Psoas muscle (tissue), 8 donors: ENCODE measurements around the gene PCDH18. TPM values are rescaled to one million over a fixed set of nuclear protein-coding genes. Genes with fewer than 3 reads are reported as not detected.

Experiments
- ATAC-seq, 4 donors: fragments of 200-7000 bp; cut with Tn5 transposase; one replicate each; pipeline ENCODE4 v1.9.1; 2020; ENCODE audit warnings: moderate library complexity in 3 of 4, mild to moderate bottlenecking in 2 of 4
- DNase-seq, 2 donors: peaks; one replicate each; pipeline ENCODE4 v3.0.0-alpha.2; 2020
- H3K27ac ChIP-seq: fragments of 200-600 bp; one replicate; pipeline ENCODE4 v1.8.0; 2022
- H3K27me3 ChIP-seq, 3 donors: fragments of 200-600 bp in 1 of 3; one replicate each; pipeline versions ENCODE4 v1.6.1 to v1.8.0; 2013 to 2022; ENCODE audit warnings: low read length in 2 of 3, mild to moderate bottlenecking in 2 of 3, moderate library complexity in 1 of 3; ENCODE audit not compliant: insufficient read depth in 3 of 3
- H3K36me3 ChIP-seq, 2 donors: fragments of 200-600 bp in 1 of 2; one replicate each; pipeline versions ENCODE4 v1.6.1 to v1.8.0; 2013 to 2022; ENCODE audit warnings: low read depth in 1 of 2, mild to moderate bottlenecking in 1 of 2, moderate library complexity in 1 of 2; ENCODE audit not compliant: insufficient read depth in 1 of 2
- H3K4me1 ChIP-seq: fragments of 200-600 bp; one replicate; pipeline ENCODE4 v1.8.0; 2022
- H3K4me3 ChIP-seq: fragments of 200-600 bp; one replicate; pipeline ENCODE4 v1.8.0; 2022; ENCODE audit warnings: mild to moderate bottlenecking
- H3K9me3 ChIP-seq: fragments of 200-600 bp; one replicate; pipeline ENCODE4 v1.8.0; 2022
- CTCF ChIP-seq: fragments of 200-600 bp; IDR thresholded peaks from one replicate; pipeline ENCODE4 v1.8.0; 2022; ENCODE audit warnings: antibody characterized with exemption
- WGBS, 3 donors: extraction: QIAGEN DNeasy Blood & Tissue Kit; methylation state at CpG; one replicate each; pipeline versions ENCODE4 v1.1.6 to v1.1.7; 2013; 5-methylcytosine and 5-hydroxymethylcytosine counted together
- intact Hi-C, 2 donors: fragments of 100-400 bp; cut with DNase I; formaldehyde crosslinking; loops; one replicate each; pipeline versions ENCODE4 v1.11.0 to v1.14.2; 2022
- polyA plus RNA-seq, 3 donors: library from polyadenylated mRNA; stranded (reverse); fragments of 200-250 nt; gene quantifications; one replicate each; pipeline ENCODE4 v1.2.3, GENCODE V29; 2013
- total RNA-seq, 4 donors: library from RNA; stranded (reverse); fragmentation: NEBNext Ultra II Directional in 2 of 4; extraction: Animal tissue kit (Norgen Biotek cat#: 25700) in 2 of 4; gene quantifications; one replicate each; pipeline versions ENCODE4 v1.2.1 to v1.2.4, GENCODE V29; 2021 to 2023
- donor health status: healthy with polysubstance abuse.
- donor health status: DM: no; HTN: no; CAD: no; lungs with moderate emphysema.
- donor health status: Bipolar disorder and iron deficiency.
- donor health status: healthy.
- donor health status: DM: yes; HTN: yes; CAD: no.
- donor health status: DM: no; HTN: no; CAD: no.
- donor health status: DM: no; HTN: no; CAD: no.
- donor health status: DM: yes; HTN: yes; CAD: no.

PCDH18 gene
- total and polyA plus RNA-seq, 7 donors: 0.92 to 8.8 (median 2.8) TPM

GRCh38 chr4:137572163-137572562 is 39.9 kb upstream of the PCDH18 start:
- WGBS, 3 donors: 92 to 97% (median 95%) methylated on average over 2 of the region's 2 CpGs
- Histone ChIP-seq H3K27me3 (no peaks in the 10 kb centered on the region), H3K9me3 (no peaks in the 10 kb centered on the region), H3K27ac (no peak overlapping the region), H3K4me3 (no peak overlapping the region), H3K4me1 (no peaks in the 10 kb centered on the region), H3K36me3 (no peaks in the 10 kb centered on the region)
- DNase-seq: no peak
- intact Hi-C loops: no loop called here
- TF ChIP-seq CTCF: no peak
- ATAC-seq: no peak

GRCh38 chr4:137559801-137560200 is 27.5 kb upstream of the PCDH18 start:
- H3K27ac ChIP-seq: no peak overlapping the region
- H3K4me1 ChIP-seq: no peaks in the 10 kb centered on the region
- 83 to 96% (median 94%) methylated on average over 1 of the region's 1 CpG for WGBS, 3 donors
- no peaks in the 10 kb centered on the region for H3K36me3 ChIP-seq
- ATAC-seq: no peak
- intact Hi-C loops: no loop called here
- H3K4me3 ChIP-seq: no peak overlapping the region
- DNase-seq: no peak
- no peaks in the 10 kb centered on the region for H3K9me3 ChIP-seq
- no peak for TF ChIP-seq CTCF
- no peaks in the 10 kb centered on the region for H3K27me3 ChIP-seq

- no peaks in the 10 kb centered on the region for H3K27me3 ChIP-seq
- ATAC-seq: peak in 1 of 4 donors; percentile 7
- no peak for TF ChIP-seq CTCF
- DNase-seq: no peak
- H3K4me3 ChIP-seq: no peak overlapping the region
- no peaks in the 10 kb centered on the region for H3K36me3 ChIP-seq
- no peaks in the 10 kb centered on the region for H3K9me3 ChIP-seq
- no peaks in the 10 kb centered on the region for H3K4me1 ChIP-seq
- intact Hi-C loops: no loop called here
- no peak overlapping the region for H3K27ac ChIP-seq
- 77 to 79% (median 77%) methylated on average over 2 of the region's 2 CpGs for WGBS, 3 donors
Measured at GRCh38 chr4:137558951-137559350, 26.7 kb upstream of the PCDH18 start.

DNA sequence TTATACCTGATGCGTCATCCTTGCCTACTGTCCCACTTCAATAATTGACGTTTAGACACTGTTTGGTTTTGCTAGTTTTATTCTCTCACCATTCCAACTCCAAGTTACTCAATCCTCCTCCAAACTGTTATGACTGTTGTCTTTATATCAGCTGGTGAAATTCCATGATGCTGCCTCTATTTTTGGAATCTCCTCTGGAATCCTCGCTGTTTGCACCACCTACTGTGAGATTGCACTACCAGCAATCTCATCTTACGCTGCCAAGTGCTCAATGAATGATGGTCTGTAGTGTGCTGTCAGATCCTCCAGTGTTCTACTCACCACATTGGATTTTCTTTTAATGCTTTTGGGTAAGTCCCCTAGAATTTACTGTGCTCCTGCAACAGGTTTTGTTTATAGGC is 13.2 kb upstream of the PCDH18 start:
- Histone ChIP-seq H3K27ac (no peak overlapping the region), H3K4me1 (peaks cover 7% of the 10 kb centered on the region), H3K9me3 (no peaks in the 10 kb centered on the region), H3K36me3 (no peaks in the 10 kb centered on the region), H3K4me3 (no peak overlapping the region), H3K27me3 (no peaks in the 10 kb centered on the region)
- ATAC-seq (peak; percentile 79 to 94 (median 92)), DNase-seq (no peak)
- intact Hi-C loops: no loop called here
- WGBS, 3 donors: 40 to 46% (median 41%) methylated on average over 4 of the region's 4 CpGs
- no peak for TF ChIP-seq CTCF

- DNase-seq: no peak
- Histone ChIP-seq H3K27me3 (no peaks in the 10 kb centered on the region), H3K36me3 (no peaks in the 10 kb centered on the region), H3K4me1 (peaks cover 7% of the 10 kb centered on the region), H3K27ac (no peak overlapping the region), H3K9me3 (no peaks in the 10 kb centered on the region), H3K4me3 (no peak overlapping the region)
- intact Hi-C loops: no loop called here
- no peak for ATAC-seq
- 44 to 65% (median 65%) methylated on average over 3 of the region's 3 CpGs for WGBS, 3 donors
- no peak for TF ChIP-seq CTCF
Measured at GRCh38 chr4:137543648-137544047, 11.4 kb upstream of the PCDH18 start.
